Activated CD4-positive, alpha-beta T cell treated with anti-CD3 and anti-CD28 coated beads for 24 hours (primary cell): ENCODE measurements around the gene NDUFAF3.
"Not testable (repeated sequence)": the region's sequence is repeated elsewhere in the genome, so short reads cannot be mapped to it uniquely, and the experiment has no call there.

Experiments used
- DNase-seq, 2 donors: peaks; one replicate each; pipeline ENCODE4 v3.0.0-alpha.2; 2020; ENCODE audit warnings: low read depth in 2 of 2

The NDUFAF3 gene

GRCh38 chr3:48999085-48999858 is 22.6 kb upstream of the NDUFAF3 start:
- no peak for DNase-seq

- DNase-seq = no peak
Measured at GRCh38 chr3:49001155-49001554, 20.8 kb upstream of the NDUFAF3 start.

- DNase-seq = no peak
Measured at GRCh38 chr3:49004352-49005302, 17.3 kb upstream of the NDUFAF3 start.

- no peak for DNase-seq
Measured at GRCh38 chr3:49005303-49005680, 16.6 kb upstream of the NDUFAF3 start.

GRCh38 chr3:49005998-49006397 is 15.9 kb upstream of the NDUFAF3 start:
- DNase-seq = no peak

GRCh38 chr3:49006408-49007067 is 15.4 kb upstream of the NDUFAF3 start:
- no peak for DNase-seq

- peak; percentile 92 to 93 for DNase-seq
Measured at GRCh38 chr3:49007068-49007770, 14.7 kb upstream of the NDUFAF3 start, which contains the start of gene WDR6. WDR6 (plus strand) TSS chr3:49007391; CDS start chr3:49007432, 41 bp downstream.

GRCh38 chr3:49007771-49008528 is 14.0 kb upstream of the NDUFAF3 start:
- peak; percentile 77 to 83 for DNase-seq

GRCh38 chr3:49008627-49009026 is 13.3 kb upstream of the NDUFAF3 start:
- not testable (repeated sequence) for DNase-seq

- DNase-seq = no peak
Measured at GRCh38 chr3:49009396-49009795, 12.5 kb upstream of the NDUFAF3 start.

GRCh38 chr3:49012441-49013017 is 9.4 kb upstream of the NDUFAF3 start:
- no peak for DNase-seq

GRCh38 chr3:49013113-49013737 is 8.7 kb upstream of the NDUFAF3 start:
- no peak for DNase-seq

- DNase-seq = peak in 1 of 2 donors; percentile 31
Measured at GRCh38 chr3:49013738-49014660, 7.9 kb upstream of the NDUFAF3 start.

- DNase-seq = no peak
Measured at GRCh38 chr3:49015072-49015471, 6.8 kb upstream of the NDUFAF3 start.

GRCh38 chr3:49015765-49016164 is 6.2 kb upstream of the NDUFAF3 start:
- DNase-seq = no peak

GRCh38 chr3:49016414-49017228 is 5.3 kb upstream of the NDUFAF3 start:
- DNase-seq = no peak

GRCh38 chr3:49017229-49017970 is 4.5 kb upstream of the NDUFAF3 start:
- DNase-seq = no peak
